Endothelial cell (in vitro differentiated cells): ENCODE measurements around the gene JMJD6. TPM values are rescaled to one million over a fixed set of nuclear protein-coding genes. Genes with fewer than 3 reads are reported as not detected.

Experiments used
- DNase-seq: peaks from one replicate; pipeline ENCODE4 v3.0.0; 2021; ENCODE audit warnings: low spot score
- H3K27ac Mint-ChIP-seq: one replicate; pipeline ENCODE4 v1.8.0; 2021; ENCODE audit warnings: mixed read lengths, inconsistent platforms; ENCODE audit not compliant: unreplicated experiment
- H3K27me3 Mint-ChIP-seq: one replicate; pipeline ENCODE4 v1.8.0; 2021; ENCODE audit warnings: mild to moderate bottlenecking, moderate library complexity, mixed read lengths, inconsistent platforms; ENCODE audit not compliant: unreplicated experiment
- H3K36me3 Mint-ChIP-seq: one replicate; pipeline ENCODE4 v1.8.0; 2021; ENCODE audit warnings: mild to moderate bottlenecking, low read depth, mixed read lengths, inconsistent platforms; ENCODE audit not compliant: unreplicated experiment
- H3K4me1 Mint-ChIP-seq: one replicate; pipeline ENCODE4 v1.8.0; 2021; ENCODE audit warnings: mild to moderate bottlenecking, mixed read lengths, inconsistent platforms; ENCODE audit not compliant: unreplicated experiment
- H3K4me3 Mint-ChIP-seq: one replicate; pipeline ENCODE4 v1.8.0; 2021; ENCODE audit warnings: mild to moderate bottlenecking, mixed read lengths, inconsistent platforms; ENCODE audit not compliant: unreplicated experiment
- H3K9me3 Mint-ChIP-seq: one replicate; pipeline ENCODE4 v1.8.0; 2021; ENCODE audit warnings: mixed read lengths, inconsistent platforms; ENCODE audit not compliant: unreplicated experiment
- total RNA-seq: library from RNA; stranded (reverse); fragmentation: NEBNext Ultra II Directional; extraction: Animal tissue kit (Norgen Biotek cat#: 25700); gene quantifications from one replicate; pipeline ENCODE4 v1.2.1, GENCODE V29; 2021; ENCODE audit not compliant: unreplicated experiment
- TF ChIP-seq, protein P1 (sequence below): fragments of 200-600 bp; sonication (generic); IDR thresholded peaks from one replicate; pipeline ENCODE4 v1.5.0; 2021; ENCODE audit warnings: antibody characterized with exemption; ENCODE audit not compliant: unreplicated experiment

JMJD6 gene
- total RNA-seq, 1 donor from 2014 or later = 25.6 TPM

DNA sequence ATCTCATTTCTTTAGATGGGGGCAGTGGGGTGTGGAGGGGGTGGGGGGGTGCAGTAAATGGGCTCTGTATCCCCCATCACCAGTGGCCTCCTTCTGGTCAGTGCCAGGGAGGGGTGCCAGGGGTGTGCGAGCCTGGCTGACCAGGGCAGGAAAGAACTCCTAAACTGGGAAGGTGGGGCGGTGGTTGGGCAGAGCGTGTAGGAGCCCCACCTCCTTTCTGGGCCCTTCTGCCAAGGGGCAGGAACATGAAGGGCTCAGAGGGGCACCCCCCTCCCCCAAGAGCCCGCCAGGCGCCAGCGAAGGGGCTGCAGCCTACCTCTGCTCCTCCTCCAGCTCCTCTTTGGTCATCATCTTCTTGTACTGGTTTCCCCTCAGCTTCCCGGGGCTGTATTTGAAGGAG, 41.6 kb downstream of the JMJD6 start:
- H3K27me3 Mint-ChIP-seq = peaks cover 8% of the 10 kb centered on the region
- H3K36me3 Mint-ChIP-seq = peaks cover 9% of the 10 kb centered on the region
- H3K4me3 Mint-ChIP-seq = no peak overlapping the region
- DNase-seq = no peak
- H3K4me1 Mint-ChIP-seq = peaks cover 4% of the 10 kb centered on the region
- no peak overlapping the region for H3K27ac Mint-ChIP-seq
- TF ChIP-seq, protein P1, sequence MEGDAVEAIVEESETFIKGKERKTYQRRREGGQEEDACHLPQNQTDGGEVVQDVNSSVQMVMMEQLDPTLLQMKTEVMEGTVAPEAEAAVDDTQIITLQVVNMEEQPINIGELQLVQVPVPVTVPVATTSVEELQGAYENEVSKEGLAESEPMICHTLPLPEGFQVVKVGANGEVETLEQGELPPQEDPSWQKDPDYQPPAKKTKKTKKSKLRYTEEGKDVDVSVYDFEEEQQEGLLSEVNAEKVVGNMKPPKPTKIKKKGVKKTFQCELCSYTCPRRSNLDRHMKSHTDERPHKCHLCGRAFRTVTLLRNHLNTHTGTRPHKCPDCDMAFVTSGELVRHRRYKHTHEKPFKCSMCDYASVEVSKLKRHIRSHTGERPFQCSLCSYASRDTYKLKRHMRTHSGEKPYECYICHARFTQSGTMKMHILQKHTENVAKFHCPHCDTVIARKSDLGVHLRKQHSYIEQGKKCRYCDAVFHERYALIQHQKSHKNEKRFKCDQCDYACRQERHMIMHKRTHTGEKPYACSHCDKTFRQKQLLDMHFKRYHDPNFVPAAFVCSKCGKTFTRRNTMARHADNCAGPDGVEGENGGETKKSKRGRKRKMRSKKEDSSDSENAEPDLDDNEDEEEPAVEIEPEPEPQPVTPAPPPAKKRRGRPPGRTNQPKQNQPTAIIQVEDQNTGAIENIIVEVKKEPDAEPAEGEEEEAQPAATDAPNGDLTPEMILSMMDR = no peak
- no peaks in the 10 kb centered on the region for H3K9me3 Mint-ChIP-seq

DNA sequence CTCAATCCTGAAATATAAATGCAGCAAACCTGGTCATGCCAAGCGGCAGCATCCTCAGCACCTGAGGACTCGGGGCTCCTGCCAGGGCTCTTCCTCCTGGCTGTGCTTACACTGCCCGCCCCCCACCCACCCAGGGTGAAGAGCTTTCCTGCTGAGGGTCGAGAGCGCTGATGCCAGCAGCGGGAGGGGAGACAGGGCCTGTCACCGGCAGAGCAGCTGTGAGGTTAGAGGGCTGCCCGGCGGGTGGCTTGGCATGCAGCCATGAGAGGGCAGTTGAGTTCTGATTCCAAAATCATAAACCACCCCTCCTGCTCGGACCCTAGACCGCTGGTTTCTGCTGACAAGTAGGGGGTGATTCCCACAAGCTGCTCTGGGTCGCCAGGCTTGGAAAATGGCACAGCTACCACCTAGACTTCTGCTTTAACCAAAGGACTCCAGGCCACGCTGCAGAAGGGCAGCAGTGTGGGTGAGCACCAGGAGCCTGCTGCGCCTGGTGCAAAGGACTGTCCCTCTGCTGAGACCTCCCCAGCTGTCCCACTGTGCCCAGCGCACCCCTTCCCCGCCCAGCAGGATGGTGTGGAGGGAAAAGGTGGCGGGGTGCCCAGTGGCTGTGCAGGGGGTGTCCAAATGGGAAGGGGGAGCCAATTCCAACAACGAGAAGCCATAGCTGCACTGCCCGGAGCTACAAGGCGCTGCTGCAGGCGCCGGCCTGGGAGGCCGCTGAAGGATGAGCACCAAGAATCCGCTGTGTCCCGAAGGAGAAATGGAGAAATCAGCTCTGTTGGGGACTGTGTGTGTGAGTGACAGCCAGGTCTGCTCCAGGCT, 42.3 kb downstream of the JMJD6 start:
- DNase-seq = no peak
- H3K27ac Mint-ChIP-seq = no peak overlapping the region
- H3K4me1 Mint-ChIP-seq = peaks cover 4% of the 10 kb centered on the region
- no peak overlapping the region for H3K4me3 Mint-ChIP-seq
- H3K9me3 Mint-ChIP-seq = no peaks in the 10 kb centered on the region
- TF ChIP-seq, protein P1 = no peak
- H3K36me3 Mint-ChIP-seq = peaks cover 9% of the 10 kb centered on the region
- peaks cover 8% of the 10 kb centered on the region for H3K27me3 Mint-ChIP-seq

DNA sequence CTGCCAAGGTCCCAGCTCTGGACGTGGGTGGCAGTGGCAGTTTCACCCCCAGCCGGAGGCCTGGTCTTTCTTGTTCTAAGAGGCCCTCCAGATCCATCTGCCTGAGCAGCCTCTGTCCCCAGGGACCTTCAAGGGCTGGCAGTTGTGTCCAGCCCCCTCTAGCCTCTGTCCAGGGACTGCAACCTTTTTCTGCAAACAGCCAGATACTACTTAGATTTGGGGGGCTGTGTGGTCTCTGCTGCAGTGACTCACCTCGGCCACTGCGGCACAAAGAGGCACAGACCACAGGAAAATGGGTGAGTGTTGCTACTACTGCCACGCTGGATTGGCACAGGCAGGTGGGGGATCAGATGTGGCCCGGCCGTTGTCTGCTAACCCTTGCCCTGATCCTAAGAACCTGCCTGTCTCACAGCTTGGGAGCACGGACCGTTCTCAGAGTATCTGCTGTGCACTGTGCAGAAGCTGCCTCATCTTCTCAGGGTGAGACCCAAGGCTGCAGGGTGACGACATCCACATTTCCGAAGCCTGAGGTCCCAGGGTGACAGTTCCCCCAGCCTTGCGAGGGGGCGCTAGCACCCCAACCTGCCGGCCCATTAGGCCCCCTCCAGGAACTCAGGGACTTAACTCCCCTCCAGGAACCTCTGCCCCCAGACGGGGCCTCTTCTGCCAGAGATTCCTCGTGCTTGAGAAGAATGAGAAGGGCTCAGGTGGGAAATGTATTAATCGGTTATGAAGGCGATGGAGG, 43.2 kb downstream of the JMJD6 start:
- H3K27ac Mint-ChIP-seq = no peak overlapping the region

DNA sequence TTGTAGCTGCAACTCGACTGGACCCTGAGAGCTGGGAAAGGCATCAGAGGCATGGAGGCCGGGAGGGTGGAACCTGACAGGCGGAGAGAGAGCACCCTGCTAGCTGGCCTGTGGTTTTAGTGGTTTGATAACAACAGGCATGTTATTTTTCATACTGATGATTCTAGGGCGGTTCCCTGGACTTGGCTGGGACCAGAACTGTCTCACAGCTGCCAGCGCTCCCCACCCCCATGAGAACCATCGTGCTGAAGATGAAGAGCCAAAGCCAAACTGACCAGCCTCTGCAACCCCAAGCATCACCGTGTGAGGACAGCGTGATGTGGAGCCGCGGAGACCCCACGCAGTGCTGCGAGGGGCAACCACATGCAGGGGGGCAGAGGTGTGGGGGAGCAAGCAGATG, 44.1 kb downstream of the JMJD6 start:
- peak overlapping the region; percentile 51 for H3K4me3 Mint-ChIP-seq

More for the DNA sequence above, 43.2 kb downstream of the JMJD6 start:
- H3K4me3 Mint-ChIP-seq = no peak overlapping the region
- TF ChIP-seq, protein P1 = peak; percentile 24
- H3K36me3 Mint-ChIP-seq = peaks cover 9% of the 10 kb centered on the region
- H3K4me1 Mint-ChIP-seq = no peaks in the 10 kb centered on the region
- no peak for DNase-seq
- H3K9me3 Mint-ChIP-seq = no peaks in the 10 kb centered on the region
- H3K27me3 Mint-ChIP-seq = peaks cover 4% of the 10 kb centered on the region

More for the DNA sequence above, 44.1 kb downstream of the JMJD6 start:
- Mint-ChIP-seq H3K9me3 (no peaks in the 10 kb centered on the region), H3K36me3 (peaks cover 9% of the 10 kb centered on the region), H3K27ac (no peak overlapping the region), H3K4me1 (no peaks in the 10 kb centered on the region), H3K27me3 (peaks cover 4% of the 10 kb centered on the region)
- no peak for DNase-seq
- TF ChIP-seq, protein P1 = no peak
